Measurements from ENCODE around the gene PAFAH1B1.

- no peak for TF ChIP-seq CTCF (conservative IDR thresholded peaks at IDR 0.05; ENCODE audit: low read depth in 2 of 2)
- no peak for TF ChIP-seq POLR2AphosphoS5 (IDR thresholded peaks at IDR 0.05; ENCODE audit: low read depth)
- TF ChIP-seq ZNF114 (CRISPR knock-in tag; IDR thresholded peaks at IDR 0.05): no peak
- TF ChIP-seq EZH2 (IDR thresholded peaks at IDR 0.05; ENCODE audit: low read depth, unreplicated experiment): no peak
- no peak for TF ChIP-seq JUNB (IDR thresholded peaks at IDR 0.05; ENCODE audit: unreplicated experiment)
- TF ChIP-seq EZH2phosphoT487 (IDR thresholded peaks at IDR 0.05; ENCODE audit: unreplicated experiment): no peak
- TF ChIP-seq ZNF331 (CRISPR knock-in tag; IDR thresholded peaks at IDR 0.05; ENCODE audit: low read depth): no peak
- no peak for TF ChIP-seq REST (IDR thresholded peaks at IDR 0.05; ENCODE audit: unreplicated experiment)
- no peak for TF ChIP-seq ETS1 (IDR thresholded peaks at IDR 0.05)
- TF ChIP-seq ZNF462 (CRISPR knock-in tag; IDR thresholded peaks at IDR 0.05): no peak
- no peak for TF ChIP-seq NANOG (IDR thresholded peaks at IDR 0.05; ENCODE audit: borderline replicate concordance)
- no peak for TF ChIP-seq CREB1 (CRISPR knock-in tag; IDR thresholded peaks at IDR 0.05; ENCODE audit: low read depth)
Measured at GRCh38 chr17:2693561-2694380, 100.3 kb downstream of the PAFAH1B1 start.

All from GM23338 (cell line).